GM12872 (cell line): ENCODE data around the gene EPHA10.

Experiments used
- TF ChIP-seq, protein P1 (sequence below): IDR thresholded peaks from 3 replicates; pipeline ENCODE4 v1.5.1; 2011; ENCODE audit warnings: low read depth, mild to moderate bottlenecking, low read length, moderate library complexity; ENCODE audit not compliant: insufficient read depth

Gene EPHA10

DNA sequence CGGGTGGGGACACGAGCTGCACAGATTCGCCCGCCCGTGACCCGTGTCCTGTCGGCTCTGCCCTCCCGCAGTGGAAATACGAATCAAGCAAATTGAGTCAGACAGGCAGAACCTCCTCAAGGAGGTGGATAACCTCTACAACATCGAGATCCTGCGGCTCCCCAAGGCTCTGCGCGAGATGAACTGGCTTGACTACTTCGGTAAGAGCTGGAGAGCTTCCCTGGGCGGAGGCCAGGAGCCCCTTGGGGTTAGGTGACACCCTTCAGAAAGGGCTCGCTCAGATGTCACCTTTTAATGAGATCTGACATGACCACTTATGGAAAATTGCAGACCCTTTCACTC, 72.1 kb downstream of the EPHA10 start:
- TF ChIP-seq, protein P1, sequence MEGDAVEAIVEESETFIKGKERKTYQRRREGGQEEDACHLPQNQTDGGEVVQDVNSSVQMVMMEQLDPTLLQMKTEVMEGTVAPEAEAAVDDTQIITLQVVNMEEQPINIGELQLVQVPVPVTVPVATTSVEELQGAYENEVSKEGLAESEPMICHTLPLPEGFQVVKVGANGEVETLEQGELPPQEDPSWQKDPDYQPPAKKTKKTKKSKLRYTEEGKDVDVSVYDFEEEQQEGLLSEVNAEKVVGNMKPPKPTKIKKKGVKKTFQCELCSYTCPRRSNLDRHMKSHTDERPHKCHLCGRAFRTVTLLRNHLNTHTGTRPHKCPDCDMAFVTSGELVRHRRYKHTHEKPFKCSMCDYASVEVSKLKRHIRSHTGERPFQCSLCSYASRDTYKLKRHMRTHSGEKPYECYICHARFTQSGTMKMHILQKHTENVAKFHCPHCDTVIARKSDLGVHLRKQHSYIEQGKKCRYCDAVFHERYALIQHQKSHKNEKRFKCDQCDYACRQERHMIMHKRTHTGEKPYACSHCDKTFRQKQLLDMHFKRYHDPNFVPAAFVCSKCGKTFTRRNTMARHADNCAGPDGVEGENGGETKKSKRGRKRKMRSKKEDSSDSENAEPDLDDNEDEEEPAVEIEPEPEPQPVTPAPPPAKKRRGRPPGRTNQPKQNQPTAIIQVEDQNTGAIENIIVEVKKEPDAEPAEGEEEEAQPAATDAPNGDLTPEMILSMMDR: no peak

DNA sequence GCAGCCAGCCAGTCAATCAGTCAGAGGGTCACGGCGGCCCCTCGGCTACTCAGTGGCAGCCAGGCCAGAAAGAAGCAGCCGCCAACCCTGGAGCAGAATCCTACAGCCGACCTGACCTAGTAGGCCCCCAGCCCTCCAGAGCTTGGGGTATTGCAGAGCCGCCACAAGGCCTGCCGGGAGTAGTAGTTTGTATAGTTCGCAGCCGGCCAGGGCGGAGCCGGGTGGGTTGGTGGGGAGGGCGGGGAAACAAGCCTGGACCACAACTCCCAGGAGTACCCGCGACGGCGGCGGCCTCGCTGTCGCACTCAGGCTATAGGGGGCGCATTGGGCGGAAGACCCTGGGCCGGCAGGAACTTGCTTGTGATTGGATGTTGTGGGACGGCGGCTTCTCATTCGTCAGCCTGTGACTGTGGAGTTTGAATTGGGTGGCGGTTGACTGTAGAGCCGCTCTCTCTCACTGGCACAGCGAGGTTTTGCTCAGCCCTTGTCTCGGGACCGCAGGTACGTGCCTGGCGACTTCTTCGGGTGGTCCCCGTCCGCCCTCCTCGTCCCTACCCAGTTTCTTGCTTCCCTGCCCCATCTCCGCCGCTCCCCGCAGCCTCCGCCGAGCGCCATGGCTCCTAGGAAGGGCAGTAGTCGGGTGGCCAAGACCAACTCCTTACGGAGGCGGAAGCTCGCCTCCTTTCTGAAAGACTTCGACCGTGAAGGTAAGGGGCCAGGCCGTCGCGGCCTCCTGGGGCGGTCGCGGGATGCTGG, 72.7 kb downstream of the EPHA10 start, which contains the start of gene CDCA8:
Gene CDCA8, plus strand, starts transcription at position 439 of the 756 bp plus-strand sequence. Its CDS starts 175 bp downstream, at position 614.
- TF ChIP-seq, protein P1: peak; percentile 74

DNA sequence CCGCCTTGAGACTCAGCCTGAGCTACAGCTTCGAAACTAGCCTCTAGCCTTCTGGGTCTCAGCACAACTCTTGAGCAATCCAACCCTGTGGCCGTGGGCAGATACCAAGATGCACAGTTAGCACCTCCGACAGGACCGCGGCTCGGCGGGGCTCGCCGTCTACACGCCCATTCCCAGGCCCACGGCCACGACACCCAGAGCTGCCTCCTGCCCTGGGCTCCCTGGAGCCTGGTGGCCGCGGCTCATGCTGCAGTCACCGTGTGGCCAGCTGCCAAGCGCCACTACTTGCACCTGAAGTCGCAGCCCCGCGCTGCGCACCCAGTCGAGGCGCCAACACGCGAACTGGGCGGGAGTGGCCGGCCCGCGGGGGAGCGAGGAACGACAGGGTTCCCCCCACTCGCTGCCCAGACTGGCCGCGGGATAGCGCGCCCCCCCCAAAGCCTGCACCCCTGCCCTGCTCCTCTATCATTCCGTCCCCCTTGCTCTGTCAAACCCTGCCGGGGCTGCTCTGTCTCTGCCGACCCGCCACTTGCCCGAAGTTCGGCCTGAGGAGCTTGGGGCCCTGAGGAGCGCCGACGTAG, 73.3 kb downstream of the EPHA10 start:
- TF ChIP-seq, protein P1: no peak

DNA sequence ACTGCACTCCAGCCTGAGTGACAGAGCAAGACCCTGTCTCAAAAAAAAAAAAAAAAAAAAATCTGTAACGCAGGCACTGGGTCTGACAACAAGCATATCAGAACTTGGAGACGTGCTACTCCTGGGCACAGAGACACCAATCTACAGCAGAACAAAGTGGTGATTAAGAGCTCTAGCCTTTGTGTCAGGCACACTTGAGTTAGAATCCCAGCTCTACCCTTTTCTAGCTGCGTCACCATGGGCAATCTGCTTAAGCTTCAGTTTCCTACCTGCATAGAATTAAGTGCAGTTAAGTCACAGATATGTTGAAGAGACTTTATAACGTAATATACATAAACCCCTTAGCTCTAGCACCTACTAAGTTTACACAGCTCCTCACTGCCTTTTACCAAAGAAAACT, 76.0 kb downstream of the EPHA10 start:
- TF ChIP-seq, protein P1: no peak

DNA sequence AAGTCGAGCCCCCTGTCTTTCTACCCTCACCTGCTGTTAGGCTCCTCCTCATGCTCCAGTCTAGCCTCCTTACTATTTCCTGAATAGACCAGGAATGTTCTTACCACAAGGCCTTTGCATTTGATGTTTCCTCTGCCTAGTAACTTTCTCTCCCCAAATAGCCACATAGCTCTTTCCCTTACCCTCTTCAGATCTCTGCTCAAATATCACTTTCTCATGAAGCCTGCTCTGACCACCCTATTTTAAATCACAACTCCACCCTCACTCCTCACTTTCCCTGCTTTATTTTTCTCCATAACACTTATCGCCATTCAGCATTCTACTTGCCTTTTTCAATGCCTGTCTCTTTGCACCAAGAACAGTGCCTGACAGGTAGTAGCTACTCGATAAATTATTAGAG, 79.2 kb downstream of the EPHA10 start:
- TF ChIP-seq, protein P1: no peak

DNA sequence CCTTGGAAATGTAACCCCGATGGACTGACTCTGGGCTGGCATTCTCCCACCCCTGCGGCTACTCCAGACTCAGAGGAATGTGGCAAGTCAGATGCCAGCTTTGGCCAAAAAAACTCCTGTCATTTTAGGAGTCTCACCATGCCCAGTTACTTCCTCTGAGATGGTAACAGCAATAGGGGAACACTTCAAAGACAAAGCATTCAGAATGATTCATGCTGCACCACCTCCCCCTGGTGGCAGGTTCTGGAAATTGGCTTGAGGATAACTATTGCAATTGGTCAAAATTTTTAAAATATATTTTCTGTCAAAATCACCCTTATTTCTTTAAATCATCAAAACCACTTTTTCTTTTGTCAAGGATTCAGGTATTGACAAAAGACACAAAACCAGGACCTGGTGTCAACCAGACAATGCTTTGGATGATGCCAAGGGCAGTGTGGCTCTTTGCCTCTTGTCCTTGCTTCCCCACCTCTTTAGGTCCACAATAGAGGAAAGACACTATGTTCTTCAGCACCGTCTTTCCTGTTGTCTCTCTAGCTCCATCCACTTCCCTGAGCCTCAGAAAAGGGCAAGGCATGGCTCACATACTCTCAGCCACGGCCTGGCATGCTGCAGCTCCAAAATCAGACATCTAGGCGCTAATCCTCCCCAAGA, 82.5 kb downstream of the EPHA10 start:
- TF ChIP-seq, protein P1: peak; percentile 82

DNA sequence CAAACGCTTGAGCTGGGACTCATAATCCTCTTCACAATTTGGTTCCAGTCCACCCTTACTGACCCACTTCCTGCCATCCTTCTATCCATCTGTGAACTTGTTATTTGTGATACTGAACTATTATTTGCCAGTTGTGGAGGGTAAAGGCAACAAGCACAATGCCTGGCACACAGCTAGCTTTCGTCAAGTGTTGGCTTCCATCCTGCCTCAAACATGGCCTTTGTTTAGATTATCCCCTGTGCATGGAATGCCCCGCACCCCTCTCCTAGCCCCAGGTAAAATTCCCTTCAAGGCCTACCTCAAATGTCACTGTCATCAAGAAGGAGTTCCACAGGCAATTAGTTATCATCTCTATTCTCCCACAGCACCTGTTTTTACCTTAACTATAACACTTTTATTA, 84.0 kb downstream of the EPHA10 start:
- TF ChIP-seq, protein P1: no peak
